Measurements from ENCODE around the gene CHGA. TPM values are rescaled to one million over a fixed set of nuclear protein-coding genes. Genes with fewer than 3 reads are reported as not detected.

Gene CHGA
- total and polyA plus RNA-seq, 2 of the 13 experiments (the other 11 are each of a cell fraction or from before 2014, with no cell fraction given) = not detected

GRCh38 chr14:92922883-92923743 is at the start of gene CHGA (continued):
- peak; percentile 78 for TF ChIP-seq BCL3 (CRISPR knock-in tag; IDR thresholded peaks at IDR 0.05)
- TF ChIP-seq FOXO4 (CRISPR knock-in tag; conservative IDR thresholded peaks at IDR 0.05) = no peak
- no peak for TF ChIP-seq HHEX (CRISPR knock-in tag; IDR thresholded peaks at IDR 0.05)
- 0 out of 2 replicates have a peak, but pooled peaks have one; percentile 77 for TF ChIP-seq DNMT1 (CRISPR knock-in tag; IDR thresholded peaks at IDR 0.05)
- TF ChIP-seq HOXA7 (CRISPR knock-in tag; IDR thresholded peaks at IDR 0.05) = peak; percentile 73; the same call in 1 of the 2 replicates
- TF ChIP-seq ZNF615 (CRISPR knock-in tag; IDR thresholded peaks at IDR 0.05; ENCODE audit: borderline replicate concordance) = no peak
- peak; percentile 88; the same call in 1 of the 2 replicates for TF ChIP-seq ZNF446 (CRISPR knock-in tag; IDR thresholded peaks at IDR 0.05)
- 0 out of 2 replicates have a peak, but pooled peaks have one; percentile 78 for TF ChIP-seq ZNF678 (CRISPR knock-in tag; IDR thresholded peaks at IDR 0.05)
- no peak for TF ChIP-seq ZNF75D (CRISPR knock-in tag; IDR thresholded peaks at IDR 0.05; ENCODE audit: borderline replicate concordance)
- TF ChIP-seq KLF6 (CRISPR knock-in tag; IDR thresholded peaks at IDR 0.05) = peak; percentile 97
- TF ChIP-seq FOXO1 (CRISPR knock-in tag; IDR thresholded peaks at IDR 0.05) = peak; percentile 71
- TF ChIP-seq ZNF382 (CRISPR knock-in tag; IDR thresholded peaks at IDR 0.05; ENCODE audit: borderline replicate concordance) = no peak
- no peak for TF ChIP-seq SP1 (IDR thresholded peaks at IDR 0.05)
- no peak for TF ChIP-seq SP1 (CRISPR knock-in tag; IDR thresholded peaks at IDR 0.05)
- TF ChIP-seq TARDBP (CRISPR knock-in tag; IDR thresholded peaks at IDR 0.05) = peak; percentile 43; the same call in 1 of the 2 replicates
- TF ChIP-seq IKZF4 (CRISPR knock-in tag; IDR thresholded peaks at IDR 0.05; ENCODE audit: borderline replicate concordance, low read depth, not compliant biosample characterization) = peak; percentile 97
- TF ChIP-seq HCFC1 (IDR thresholded peaks at IDR 0.05; ENCODE audit: low read depth, low read length) = no peak
- no peak for TF ChIP-seq ZFP62 (CRISPR knock-in tag; IDR thresholded peaks at IDR 0.05)
- TF ChIP-seq JDP2 (CRISPR knock-in tag; IDR thresholded peaks at IDR 0.05; ENCODE audit: borderline replicate concordance) = no peak; the same call in 1 of the 2 replicates
- TF ChIP-seq AGO1 (IDR thresholded peaks at IDR 0.05; ENCODE audit: low read depth, low read length, poor library complexity, severe bottlenecking) = no peak
- no peak for TF ChIP-seq ZNF337 (CRISPR knock-in tag; IDR thresholded peaks at IDR 0.05; ENCODE audit: borderline replicate concordance, low read depth)
- TF ChIP-seq HDAC6 (IDR thresholded peaks at IDR 0.05; ENCODE audit: low read depth, low read length) = no peak
- TF ChIP-seq ZSCAN5A (CRISPR knock-in tag; IDR thresholded peaks at IDR 0.05; ENCODE audit: borderline replicate concordance) = 0 out of 2 replicates have a peak, but pooled peaks have one; percentile 52
- 0 out of 2 replicates have a peak, but pooled peaks have one; percentile 64 for TF ChIP-seq BATF2 (CRISPR knock-in tag; IDR thresholded peaks at IDR 0.05)
- no peak for TF ChIP-seq RFX1 (IDR thresholded peaks at IDR 0.05)
- peak; percentile 96 for TF ChIP-seq HES4 (CRISPR knock-in tag; IDR thresholded peaks at IDR 0.05; ENCODE audit: borderline replicate concordance)
